DND-41 (cell line): ENCODE data around the gene OR56A1.
A peak's percentile ranks its signal among the peaks of the same experiment; 100 is the strongest.

Experiments used
- ATAC-seq: fragments of 200-7000 bp; cut with Tn5 transposase; 3 replicates; pipeline ENCODE4 v1.9.1; 2021; ENCODE audit warnings: low read depth; ENCODE audit not compliant: insufficient read depth
- DNase-seq: peaks from one replicate; pipeline ENCODE4 v3.0.0-alpha.2; 2020
- H2AFZ ChIP-seq: 2 replicates; pipeline ENCODE4 v1.6.0; 2012; ENCODE audit warnings: low read depth, low read length
- H3K27ac ChIP-seq: 2 replicates; pipeline ENCODE4 v1.5.1; 2012; ENCODE audit warnings: low read length, inconsistent platforms
- H3K27me3 ChIP-seq: fragments of 200-600 bp; sonication (generic); 2 replicates; pipeline ENCODE4 v1.6.0; 2012; ENCODE audit warnings: low read length, mild to moderate bottlenecking, inconsistent platforms; ENCODE audit not compliant: insufficient read depth, poor library complexity
- H3K36me3 ChIP-seq: 2 replicates; pipeline ENCODE4 v1.5.1; 2012; ENCODE audit warnings: low read length, inconsistent platforms; ENCODE audit not compliant: insufficient read depth
- H3K4me1 ChIP-seq: 2 replicates; pipeline ENCODE4 v1.5.1; 2012; ENCODE audit warnings: mild to moderate bottlenecking, low read length; ENCODE audit not compliant: insufficient read depth
- H3K4me2 ChIP-seq: 2 replicates; pipeline ENCODE4 v1.6.0; 2012; ENCODE audit warnings: mild to moderate bottlenecking, moderate library complexity, low read length, inconsistent platforms; ENCODE audit not compliant: insufficient read depth
- H3K4me3 ChIP-seq, 2 experiments: fragments of 200-600 bp in 1 of 2; shearing (Covaris generic) in 1 of 2; 2 replicates each; pipeline ENCODE4 v1.5.1; 2012 to 2016; ENCODE audit warnings: inconsistent platforms in 2 of 2, low read length in 2 of 2, mild to moderate bottlenecking in 2 of 2, low read depth in 1 of 2, moderate library complexity in 1 of 2
- H3K79me2 ChIP-seq: 2 replicates; pipeline ENCODE4 v1.6.0; 2012; ENCODE audit warnings: low read length, inconsistent platforms; ENCODE audit not compliant: insufficient read depth
- H3K9ac ChIP-seq: 2 replicates; pipeline ENCODE4 v1.6.0; 2012; ENCODE audit warnings: low read depth, mild to moderate bottlenecking, inconsistent platforms, low read length, moderate library complexity
- H3K9me3 ChIP-seq: 2 replicates; pipeline ENCODE4 v1.5.1; 2012; ENCODE audit warnings: low read length, moderate library complexity, mild to moderate bottlenecking, inconsistent platforms; ENCODE audit not compliant: insufficient read depth, severe bottlenecking
- H4K20me1 ChIP-seq: 2 replicates; pipeline ENCODE4 v1.6.0; 2012; ENCODE audit warnings: low read length; ENCODE audit not compliant: insufficient read depth
- EZH2 ChIP-seq: IDR thresholded peaks from 3 replicates; pipeline ENCODE4 v1.6.1; 2012; ENCODE audit warnings: borderline replicate concordance, low read depth, mild to moderate bottlenecking, moderate library complexity, low read length, inconsistent platforms; ENCODE audit not compliant: severe bottlenecking
- TF ChIP-seq, protein P1 (sequence below): IDR thresholded peaks from 2 replicates; pipeline ENCODE4 v1.5.1; 2012; ENCODE audit warnings: borderline replicate concordance, low read length, moderate library complexity, mild to moderate bottlenecking; ENCODE audit not compliant: poor library complexity, severe bottlenecking; ENCODE audit errors: extremely low read depth

The OR56A1 gene

GRCh38 chr11:6027501-6027900 is 3.1 kb downstream of the OR56A1 start:
- Histone ChIP-seq H3K9ac (no peak overlapping the region), H3K36me3 (no peaks in the 10 kb centered on the region), H3K9me3 (no peaks in the 10 kb centered on the region), H3K4me1 (no peaks in the 10 kb centered on the region), H3K4me2 (no peak overlapping the region), H4K20me1 (no peaks in the 10 kb centered on the region), H3K27me3 (peaks cover 30% of the 10 kb centered on the region), H2AFZ (no peak overlapping the region), H3K27ac (no peak overlapping the region), H3K4me3 (no peak overlapping the region), H3K79me2 (no peaks in the 10 kb centered on the region)
- DNase-seq (no peak), ATAC-seq (no peak)
- no peak for TF ChIP-seq EZH2
- TF ChIP-seq, protein P1, sequence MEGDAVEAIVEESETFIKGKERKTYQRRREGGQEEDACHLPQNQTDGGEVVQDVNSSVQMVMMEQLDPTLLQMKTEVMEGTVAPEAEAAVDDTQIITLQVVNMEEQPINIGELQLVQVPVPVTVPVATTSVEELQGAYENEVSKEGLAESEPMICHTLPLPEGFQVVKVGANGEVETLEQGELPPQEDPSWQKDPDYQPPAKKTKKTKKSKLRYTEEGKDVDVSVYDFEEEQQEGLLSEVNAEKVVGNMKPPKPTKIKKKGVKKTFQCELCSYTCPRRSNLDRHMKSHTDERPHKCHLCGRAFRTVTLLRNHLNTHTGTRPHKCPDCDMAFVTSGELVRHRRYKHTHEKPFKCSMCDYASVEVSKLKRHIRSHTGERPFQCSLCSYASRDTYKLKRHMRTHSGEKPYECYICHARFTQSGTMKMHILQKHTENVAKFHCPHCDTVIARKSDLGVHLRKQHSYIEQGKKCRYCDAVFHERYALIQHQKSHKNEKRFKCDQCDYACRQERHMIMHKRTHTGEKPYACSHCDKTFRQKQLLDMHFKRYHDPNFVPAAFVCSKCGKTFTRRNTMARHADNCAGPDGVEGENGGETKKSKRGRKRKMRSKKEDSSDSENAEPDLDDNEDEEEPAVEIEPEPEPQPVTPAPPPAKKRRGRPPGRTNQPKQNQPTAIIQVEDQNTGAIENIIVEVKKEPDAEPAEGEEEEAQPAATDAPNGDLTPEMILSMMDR, result no peak

- TF ChIP-seq, protein P1, result no peak
- TF ChIP-seq EZH2, result no peak
- no peaks in the 10 kb centered on the region for H3K9me3 ChIP-seq
- no peak overlapping the region for H3K4me2 ChIP-seq
- H3K4me3 ChIP-seq, result no peak overlapping the region
- no peaks in the 10 kb centered on the region for H3K36me3 ChIP-seq
- H2AFZ ChIP-seq, result no peak overlapping the region
- ATAC-seq (no peak), DNase-seq (no peak)
- H3K27ac ChIP-seq, result no peak overlapping the region
- peaks cover 27% of the 10 kb centered on the region for H3K27me3 ChIP-seq
- H3K9ac ChIP-seq, result no peak overlapping the region
- no peaks in the 10 kb centered on the region for H4K20me1 ChIP-seq
- no peaks in the 10 kb centered on the region for H3K79me2 ChIP-seq
- no peaks in the 10 kb centered on the region for H3K4me1 ChIP-seq
Observed at GRCh38 chr11:6025056-6025455, 5.5 kb downstream of the OR56A1 start.

DNA sequence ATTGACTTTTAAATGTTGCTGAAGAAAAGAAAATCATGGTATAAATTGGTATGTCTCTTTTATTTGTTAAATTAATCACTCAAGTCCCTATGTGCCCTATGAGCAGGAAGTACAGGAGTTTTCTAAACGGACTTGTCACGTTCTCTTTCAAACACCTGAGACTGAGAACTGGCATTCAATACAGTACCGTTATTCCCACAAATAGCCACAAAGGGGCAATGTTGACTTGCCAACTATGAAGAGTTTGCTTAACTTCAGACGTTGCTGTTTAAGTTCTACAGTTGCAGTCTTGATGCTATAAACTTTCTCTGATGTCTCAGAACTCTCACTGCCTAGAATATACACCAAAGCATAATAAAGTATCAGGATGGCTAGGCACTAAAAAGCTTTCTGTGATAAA is 7.6 kb downstream of the OR56A1 start:
- peaks cover 23% of the 10 kb centered on the region for H3K27me3 ChIP-seq
- no peaks in the 10 kb centered on the region for H3K9me3 ChIP-seq
- no peaks in the 10 kb centered on the region for H4K20me1 ChIP-seq
- no peak overlapping the region for H3K9ac ChIP-seq
- DNase-seq (peak; percentile 7), ATAC-seq (0 out of 3 replicates have a peak, but pooled peaks have one; percentile 45)
- no peak overlapping the region for H3K4me3 ChIP-seq
- no peaks in the 10 kb centered on the region for H3K4me1 ChIP-seq
- H3K79me2 ChIP-seq, result no peaks in the 10 kb centered on the region
- TF ChIP-seq EZH2, result no peak
- TF ChIP-seq, protein P1, result peak; percentile 64
- no peaks in the 10 kb centered on the region for H3K36me3 ChIP-seq
- H3K27ac ChIP-seq, result no peak overlapping the region
- H2AFZ ChIP-seq, result no peak overlapping the region
- H3K4me2 ChIP-seq, result no peak overlapping the region

DNA sequence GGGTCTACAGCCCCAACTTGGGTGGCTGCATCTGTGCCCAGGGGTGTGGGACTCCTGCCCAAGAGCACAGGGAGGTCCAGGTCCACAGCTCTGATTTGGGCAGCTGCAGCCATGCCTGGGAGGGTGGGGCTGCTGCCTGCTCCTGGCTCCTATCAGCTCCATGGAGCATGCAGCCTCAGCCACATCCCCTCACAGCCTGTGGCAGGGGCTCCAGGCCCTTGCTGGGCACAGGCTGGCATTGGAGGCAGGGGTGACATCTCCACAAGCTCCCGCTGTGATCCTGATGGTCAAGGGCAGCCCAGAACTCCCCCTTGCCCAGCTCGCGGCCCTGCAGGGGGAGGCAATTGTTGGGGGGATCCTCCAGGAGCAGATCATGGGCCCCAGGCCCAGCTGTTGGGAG is 17.5 kb downstream of the OR56A1 start:
- Histone ChIP-seq H3K4me3 (no peak overlapping the region), H3K4me2 (no peak overlapping the region), H3K27ac (no peak overlapping the region), H3K36me3 (no peaks in the 10 kb centered on the region), H2AFZ (no peak overlapping the region), H3K4me1 (no peaks in the 10 kb centered on the region), H3K9ac (no peak overlapping the region), H3K27me3 (peaks cover 3% of the 10 kb centered on the region), H3K9me3 (peaks cover 3% of the 10 kb centered on the region), H4K20me1 (no peaks in the 10 kb centered on the region), H3K79me2 (no peaks in the 10 kb centered on the region)
- ATAC-seq (no peak), DNase-seq (no peak)
- TF ChIP-seq EZH2, result no peak
- TF ChIP-seq, protein P1, result no peak
